GM23338 (cell line): Measurements from ENCODE around the gene ZNF212. TPM values are rescaled to one million over a fixed set of nuclear protein-coding genes. Genes with fewer than 3 reads are reported as not detected.

Source experiments
- ATAC-seq: fragments of 200-7000 bp; cut with Tn5 transposase; 3 replicates; pipeline ENCODE4 v1.9.1; 2020
- DNase-seq: peaks from one replicate; pipeline ENCODE4 v3.0.0-alpha.2; 2015; ENCODE audit warnings: low spot score
- H2AFZ ChIP-seq: fragments of 200-600 bp; sonication (generic); 2 replicates; pipeline ENCODE4 v1.8.0; 2016; ENCODE audit warnings: antibody characterized with exemption, mild to moderate bottlenecking, moderate library complexity
- H3F3A ChIP-seq: fragments of 200-600 bp; sonication (generic); replicated peaks from 2 replicates; pipeline ENCODE4 v1.8.0; 2017; ENCODE audit warnings: antibody characterized with exemption, mixed run types, low read depth
- H3K27ac ChIP-seq: fragments of 200-600 bp; sonication (generic); 2 replicates; pipeline ENCODE4 v1.6.1; 2016; ENCODE audit warnings: low read depth
- H3K27me3 ChIP-seq: fragments of 200-600 bp; sonication (generic); 2 replicates; pipeline ENCODE4 v1.8.0; 2016; ENCODE audit warnings: mild to moderate bottlenecking, mixed run types, moderate library complexity; ENCODE audit not compliant: insufficient read depth
- H3K36me3 ChIP-seq: fragments of 200-600 bp; sonication (generic); 2 replicates; pipeline ENCODE4 v1.8.0; 2016; ENCODE audit warnings: mild to moderate bottlenecking; ENCODE audit not compliant: insufficient read depth
- H3K4me1 ChIP-seq: fragments of 200-600 bp; sonication (generic); 2 replicates; pipeline ENCODE4 v1.8.0; 2016; ENCODE audit warnings: mild to moderate bottlenecking, moderate library complexity; ENCODE audit not compliant: insufficient read depth
- H3K4me2 ChIP-seq: fragments of 200-600 bp; sonication (generic); 2 replicates; pipeline ENCODE4 v1.7.1; 2017; ENCODE audit warnings: mixed run types
- H3K4me3 ChIP-seq: fragments of 200-600 bp; sonication (generic); 2 replicates; pipeline ENCODE4 v1.6.1; 2016; ENCODE audit warnings: mixed run types
- H3K79me2 ChIP-seq: fragments of 200-600 bp; sonication (generic); replicated peaks from 2 replicates; pipeline ENCODE4 v1.8.0; 2017; ENCODE audit warnings: mild to moderate bottlenecking; ENCODE audit not compliant: insufficient read depth
- H3K9me2 ChIP-seq: fragments of 200-600 bp; sonication (generic); 2 replicates; pipeline ENCODE4 v1.8.0; 2017; ENCODE audit not compliant: insufficient read depth
- H4K20me1 ChIP-seq: fragments of 200-600 bp; sonication (generic); replicated peaks from 2 replicates; pipeline ENCODE4 v1.8.0; 2017; ENCODE audit warnings: mild to moderate bottlenecking; ENCODE audit not compliant: insufficient read depth
- H3K27ac Mint-ChIP-seq: 2 replicates; pipeline ENCODE4 v1.8.0; 2020; ENCODE audit warnings: inconsistent platforms, mild to moderate bottlenecking, moderate library complexity, mixed read lengths
- H3K27me3 Mint-ChIP-seq: 3 replicates; pipeline ENCODE4 v1.8.0; 2022; ENCODE audit warnings: low read depth, mild to moderate bottlenecking, moderate library complexity, mixed read lengths, inconsistent platforms; ENCODE audit not compliant: insufficient read depth, poor library complexity
- H3K36me3 Mint-ChIP-seq: 3 replicates; pipeline ENCODE4 v1.8.0; 2021; ENCODE audit warnings: low read depth, mild to moderate bottlenecking, inconsistent platforms, moderate library complexity, mixed read lengths
- H3K4me1 Mint-ChIP-seq: 3 replicates; pipeline ENCODE4 v1.8.0; 2020; ENCODE audit warnings: mild to moderate bottlenecking, inconsistent platforms, mixed read lengths
- H3K4me3 Mint-ChIP-seq: 3 replicates; pipeline ENCODE4 v1.8.0; 2021; ENCODE audit warnings: moderate library complexity, mild to moderate bottlenecking, inconsistent platforms, mixed read lengths
- H3K9me3 Mint-ChIP-seq: 3 replicates; pipeline ENCODE4 v1.8.0; 2020; ENCODE audit warnings: moderate library complexity, mild to moderate bottlenecking, inconsistent platforms, mixed read lengths
- CREB1 ChIP-seq: fragments of 250-450 bp; sonication (Bioruptor Pico); IDR thresholded peaks from 2 replicates; pipeline ENCODE4 v1.5.0; 2020; ENCODE audit warnings: low read depth, mild to moderate bottlenecking, moderate library complexity
- EZH2 ChIP-seq: fragments of 200-600 bp; sonication (generic); IDR thresholded peaks from one replicate; pipeline ENCODE4 v1.8.0; 2017; ENCODE audit warnings: antibody characterized with exemption, mild to moderate bottlenecking, low read depth; ENCODE audit not compliant: unreplicated experiment
- POLR2AphosphoS5 ChIP-seq: IDR thresholded peaks from 2 replicates; pipeline ENCODE4 v1.6.1; 2016; ENCODE audit warnings: antibody characterized with exemption, low read depth
- STAT1 ChIP-seq: IDR thresholded peaks from one replicate; pipeline ENCODE4 v1.6.1; 2016; ENCODE audit warnings: antibody characterized with exemption; ENCODE audit not compliant: unreplicated experiment
- ZNF114 ChIP-seq: fragments of 250-450 bp; sonication (Bioruptor Pico); IDR thresholded peaks from 2 replicates; pipeline ENCODE4 v1.5.0; 2020; ENCODE audit warnings: mild to moderate bottlenecking, moderate library complexity
- polyA plus RNA-seq: library from polyadenylated mRNA; unstranded; fragments of >200 nt; fragmentation: Nextera tagmentation; extraction: Ambion mirVana; gene quantifications from 2 replicates; pipeline ENCODE4 v1.2.1, GENCODE V29; 2016
- total RNA-seq: library from RNA; depleted of rRNA; stranded (reverse); fragments of >200 nt; shearing (Covaris generic); gene quantifications from 2 replicates; pipeline ENCODE4 v1.2.3, GENCODE V29; 2014
- TF ChIP-seq, protein P1 (sequence below): fragments of 250-450 bp; sonication (Bioruptor Pico); IDR thresholded peaks from 2 replicates; pipeline ENCODE4 v1.5.0; 2020; ENCODE audit warnings: mild to moderate bottlenecking, moderate library complexity
- TF ChIP-seq, protein P2 (sequence below): IDR thresholded peaks from one replicate; pipeline ENCODE4 v1.6.1; 2018; ENCODE audit warnings: antibody characterized with exemption; ENCODE audit not compliant: unreplicated experiment

ZNF212 gene
- total and polyA plus RNA-seq, 2 experiments from 2014 or later: 10.8 to 18.9 TPM

DNA sequence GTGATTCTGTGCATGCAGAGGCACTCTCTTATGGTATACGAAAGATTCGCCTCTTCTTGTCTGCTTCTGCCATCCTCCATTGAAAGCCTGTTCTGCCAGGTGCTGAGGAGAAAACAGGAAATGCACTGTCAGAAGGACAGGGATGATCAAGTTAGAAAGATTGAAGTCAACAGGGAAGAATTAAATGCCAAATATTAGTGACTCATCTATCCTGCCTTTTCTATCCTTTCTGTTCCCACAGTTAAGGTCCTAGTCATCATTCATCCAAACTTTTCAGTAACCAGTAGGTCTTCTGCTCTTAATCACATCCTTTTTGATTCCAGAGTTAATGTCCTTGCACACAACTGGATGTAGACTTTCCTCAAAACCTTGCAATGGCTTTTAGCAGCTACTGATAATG is 17.7 kb downstream of the ZNF212 start:
- Mint-ChIP-seq H3K36me3 (peaks cover 31% of the 10 kb centered on the region), H3K4me3 (no peak overlapping the region), H3K27ac (no peak overlapping the region), H3K27me3 (peaks cover 6% of the 10 kb centered on the region), H3K4me1 (no peaks in the 10 kb centered on the region; the same call in 2 of the 3 replicates), H3K9me3 (no peaks in the 10 kb centered on the region)
- Histone ChIP-seq H3F3A (peaks cover 5% of the 10 kb centered on the region; the same call in 1 of the 2 replicates), H3K4me3 (no peak overlapping the region), H3K4me2 (no peak overlapping the region), H3K27me3 (peaks cover 14% of the 10 kb centered on the region), H3K27ac (0 out of 2 replicates have a peak overlapping the region, but pooled peaks have one; percentile 45), H4K20me1 (no peaks in the 10 kb centered on the region; the same call in 1 of the 2 replicates), H3K9me2 (no peaks in the 10 kb centered on the region), H2AFZ (no peak overlapping the region), H3K4me1 (no peaks in the 10 kb centered on the region), H3K36me3 (peaks cover 9% of the 10 kb centered on the region), H3K79me2 (no peaks in the 10 kb centered on the region)
- ATAC-seq: no peak
- TF ChIP-seq, protein P1, sequence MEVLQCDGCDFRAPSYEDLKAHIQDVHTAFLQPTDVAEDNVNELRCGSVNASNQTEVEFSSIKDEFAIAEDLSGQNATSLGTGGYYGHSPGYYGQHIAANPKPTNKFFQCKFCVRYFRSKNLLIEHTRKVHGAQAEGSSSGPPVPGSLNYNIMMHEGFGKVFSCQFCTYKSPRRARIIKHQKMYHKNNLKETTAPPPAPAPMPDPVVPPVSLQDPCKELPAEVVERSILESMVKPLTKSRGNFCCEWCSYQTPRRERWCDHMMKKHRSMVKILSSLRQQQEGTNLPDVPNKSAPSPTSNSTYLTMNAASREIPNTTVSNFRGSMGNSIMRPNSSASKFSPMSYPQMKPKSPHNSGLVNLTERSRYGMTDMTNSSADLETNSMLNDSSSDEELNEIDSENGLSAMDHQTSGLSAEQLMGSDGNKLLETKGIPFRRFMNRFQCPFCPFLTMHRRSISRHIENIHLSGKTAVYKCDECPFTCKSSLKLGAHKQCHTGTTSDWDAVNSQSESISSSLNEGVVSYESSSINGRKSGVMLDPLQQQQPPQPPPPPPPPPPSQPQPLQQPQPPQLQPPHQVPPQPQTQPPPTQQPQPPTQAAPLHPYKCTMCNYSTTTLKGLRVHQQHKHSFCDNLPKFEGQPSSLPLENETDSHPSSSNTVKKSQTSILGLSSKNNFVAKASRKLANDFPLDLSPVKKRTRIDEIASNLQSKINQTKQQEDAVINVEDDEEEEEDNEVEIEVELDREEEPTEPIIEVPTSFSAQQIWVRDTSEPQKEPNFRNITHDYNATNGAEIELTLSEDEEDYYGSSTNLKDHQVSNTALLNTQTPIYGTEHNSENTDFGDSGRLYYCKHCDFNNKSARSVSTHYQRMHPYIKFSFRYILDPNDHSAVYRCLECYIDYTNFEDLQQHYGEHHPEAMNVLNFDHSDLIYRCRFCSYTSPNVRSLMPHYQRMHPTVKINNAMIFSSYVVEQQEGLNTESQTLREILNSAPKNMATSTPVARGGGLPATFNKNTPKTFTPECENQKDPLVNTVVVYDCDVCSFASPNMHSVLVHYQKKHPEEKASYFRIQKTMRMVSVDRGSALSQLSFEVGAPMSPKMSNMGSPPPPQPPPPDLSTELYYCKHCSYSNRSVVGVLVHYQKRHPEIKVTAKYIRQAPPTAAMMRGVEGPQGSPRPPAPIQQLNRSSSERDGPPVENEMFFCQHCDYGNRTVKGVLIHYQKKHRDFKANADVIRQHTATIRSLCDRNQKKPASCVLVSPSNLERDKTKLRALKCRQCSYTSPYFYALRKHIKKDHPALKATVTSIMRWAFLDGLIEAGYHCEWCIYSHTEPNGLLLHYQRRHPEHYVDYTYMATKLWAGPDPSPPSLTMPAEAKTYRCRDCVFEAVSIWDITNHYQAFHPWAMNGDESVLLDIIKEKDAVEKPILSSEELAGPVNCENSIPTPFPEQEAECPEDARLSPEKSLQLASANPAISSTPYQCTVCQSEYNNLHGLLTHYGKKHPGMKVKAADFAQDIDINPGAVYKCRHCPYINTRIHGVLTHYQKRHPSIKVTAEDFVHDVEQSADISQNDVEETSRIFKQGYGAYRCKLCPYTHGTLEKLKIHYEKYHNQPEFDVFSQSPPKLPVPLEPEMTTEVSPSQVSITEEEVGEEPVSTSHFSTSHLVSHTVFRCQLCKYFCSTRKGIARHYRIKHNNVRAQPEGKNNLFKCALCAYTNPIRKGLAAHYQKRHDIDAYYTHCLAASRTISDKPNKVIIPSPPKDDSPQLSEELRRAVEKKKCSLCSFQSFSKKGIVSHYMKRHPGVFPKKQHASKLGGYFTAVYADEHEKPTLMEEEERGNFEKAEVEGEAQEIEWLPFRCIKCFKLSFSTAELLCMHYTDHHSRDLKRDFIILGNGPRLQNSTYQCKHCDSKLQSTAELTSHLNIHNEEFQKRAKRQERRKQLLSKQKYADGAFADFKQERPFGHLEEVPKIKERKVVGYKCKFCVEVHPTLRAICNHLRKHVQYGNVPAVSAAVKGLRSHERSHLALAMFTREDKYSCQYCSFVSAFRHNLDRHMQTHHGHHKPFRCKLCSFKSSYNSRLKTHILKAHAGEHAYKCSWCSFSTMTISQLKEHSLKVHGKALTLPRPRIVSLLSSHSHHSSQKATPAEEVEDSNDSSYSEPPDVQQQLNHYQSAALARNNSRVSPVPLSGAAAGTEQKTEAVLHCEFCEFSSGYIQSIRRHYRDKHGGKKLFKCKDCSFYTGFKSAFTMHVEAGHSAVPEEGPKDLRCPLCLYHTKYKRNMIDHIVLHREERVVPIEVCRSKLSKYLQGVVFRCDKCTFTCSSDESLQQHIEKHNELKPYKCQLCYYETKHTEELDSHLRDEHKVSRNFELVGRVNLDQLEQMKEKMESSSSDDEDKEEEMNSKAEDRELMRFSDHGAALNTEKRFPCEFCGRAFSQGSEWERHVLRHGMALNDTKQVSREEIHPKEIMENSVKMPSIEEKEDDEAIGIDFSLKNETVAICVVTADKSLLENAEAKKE (CRISPR knock-in tag): no peak
- no peak for TF ChIP-seq POLR2AphosphoS5
- no peak for DNase-seq

DNA sequence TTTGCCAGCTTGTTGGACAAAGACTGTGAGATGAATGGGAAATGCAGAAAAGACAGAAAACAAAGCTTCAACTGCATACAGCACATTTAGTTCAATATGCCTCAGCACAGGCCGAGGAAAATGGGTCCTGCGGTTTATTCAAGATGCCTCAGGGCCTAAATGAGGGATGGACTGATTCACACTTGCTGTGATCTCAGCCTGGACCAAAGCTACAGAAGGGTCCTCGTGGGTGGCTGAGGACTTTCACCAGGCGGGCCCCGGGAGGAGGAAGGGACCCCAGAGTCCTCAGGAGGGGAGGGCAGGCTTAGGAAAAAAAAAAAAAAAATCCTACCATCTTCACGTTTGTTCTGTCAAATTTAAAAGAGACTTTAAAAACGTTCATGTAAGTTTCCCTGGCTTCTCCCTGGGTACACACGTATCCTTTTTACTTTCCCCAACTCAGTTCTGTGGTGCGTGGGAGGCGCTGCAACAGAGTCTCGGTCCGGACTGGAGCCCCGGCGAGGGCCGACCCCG is 21.9 kb downstream of the ZNF212 start:
- H3K27ac ChIP-seq: no peak overlapping the region
- peak overlapping the region; percentile 82 for H3K4me3 Mint-ChIP-seq
- H3K4me1 ChIP-seq: no peaks in the 10 kb centered on the region; the same call in 1 of the 2 replicates
- peaks cover 18% of the 10 kb centered on the region for H3K27me3 ChIP-seq
- H3K9me3 Mint-ChIP-seq: no peaks in the 10 kb centered on the region
- H3K9me2 ChIP-seq: no peaks in the 10 kb centered on the region
- peak overlapping the region; percentile 86 for H3K4me2 ChIP-seq
- ATAC-seq (peak; percentile 11), DNase-seq (peak; percentile 38)
- H3F3A ChIP-seq: peaks cover 5% of the 10 kb centered on the region; the same call in 1 of the 2 replicates
- peaks cover 14% of the 10 kb centered on the region; the same call in 2 of the 3 replicates for H3K36me3 Mint-ChIP-seq
- H3K36me3 ChIP-seq: no peaks in the 10 kb centered on the region
- H3K27ac Mint-ChIP-seq: no peak overlapping the region
- H3K4me1 Mint-ChIP-seq: peaks cover 3% of the 10 kb centered on the region; the same call in 2 of the 3 replicates
- peak overlapping the region; percentile 68 for H3K4me3 ChIP-seq
- no peaks in the 10 kb centered on the region for H4K20me1 ChIP-seq
- peak overlapping the region; percentile 100 for H2AFZ ChIP-seq
- peaks cover 13% of the 10 kb centered on the region for H3K27me3 Mint-ChIP-seq
- H3K79me2 ChIP-seq: 0 out of 2 replicates have a peak, but pooled peaks cover 5% of the 10 kb centered on the region
- TF ChIP-seq CREB1 (no peak), EZH2 (no peak), STAT1 (no peak), ZNF114 (CRISPR knock-in tag) (no peak), POLR2AphosphoS5 (no peak)
- TF ChIP-seq, protein P2, sequence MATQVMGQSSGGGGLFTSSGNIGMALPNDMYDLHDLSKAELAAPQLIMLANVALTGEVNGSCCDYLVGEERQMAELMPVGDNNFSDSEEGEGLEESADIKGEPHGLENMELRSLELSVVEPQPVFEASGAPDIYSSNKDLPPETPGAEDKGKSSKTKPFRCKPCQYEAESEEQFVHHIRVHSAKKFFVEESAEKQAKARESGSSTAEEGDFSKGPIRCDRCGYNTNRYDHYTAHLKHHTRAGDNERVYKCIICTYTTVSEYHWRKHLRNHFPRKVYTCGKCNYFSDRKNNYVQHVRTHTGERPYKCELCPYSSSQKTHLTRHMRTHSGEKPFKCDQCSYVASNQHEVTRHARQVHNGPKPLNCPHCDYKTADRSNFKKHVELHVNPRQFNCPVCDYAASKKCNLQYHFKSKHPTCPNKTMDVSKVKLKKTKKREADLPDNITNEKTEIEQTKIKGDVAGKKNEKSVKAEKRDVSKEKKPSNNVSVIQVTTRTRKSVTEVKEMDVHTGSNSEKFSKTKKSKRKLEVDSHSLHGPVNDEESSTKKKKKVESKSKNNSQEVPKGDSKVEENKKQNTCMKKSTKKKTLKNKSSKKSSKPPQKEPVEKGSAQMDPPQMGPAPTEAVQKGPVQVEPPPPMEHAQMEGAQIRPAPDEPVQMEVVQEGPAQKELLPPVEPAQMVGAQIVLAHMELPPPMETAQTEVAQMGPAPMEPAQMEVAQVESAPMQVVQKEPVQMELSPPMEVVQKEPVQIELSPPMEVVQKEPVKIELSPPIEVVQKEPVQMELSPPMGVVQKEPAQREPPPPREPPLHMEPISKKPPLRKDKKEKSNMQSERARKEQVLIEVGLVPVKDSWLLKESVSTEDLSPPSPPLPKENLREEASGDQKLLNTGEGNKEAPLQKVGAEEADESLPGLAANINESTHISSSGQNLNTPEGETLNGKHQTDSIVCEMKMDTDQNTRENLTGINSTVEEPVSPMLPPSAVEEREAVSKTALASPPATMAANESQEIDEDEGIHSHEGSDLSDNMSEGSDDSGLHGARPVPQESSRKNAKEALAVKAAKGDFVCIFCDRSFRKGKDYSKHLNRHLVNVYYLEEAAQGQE: no peak
